HG02981 (cell line): Measurements from ENCODE around the gene PYDC2.
"Not testable (repeated sequence)": the region's sequence is repeated elsewhere in the genome, so short reads cannot be mapped to it uniquely, and the experiment has no call there.

Source experiments
- ATAC-seq: cut with Tn5 transposase; IDR thresholded peaks from one replicate; pipeline ENCODE4 v1.9.1; 2021; ENCODE audit warnings: mild to moderate bottlenecking, moderate library complexity; ENCODE audit not compliant: unreplicated experiment

The PYDC2 gene

DNA sequence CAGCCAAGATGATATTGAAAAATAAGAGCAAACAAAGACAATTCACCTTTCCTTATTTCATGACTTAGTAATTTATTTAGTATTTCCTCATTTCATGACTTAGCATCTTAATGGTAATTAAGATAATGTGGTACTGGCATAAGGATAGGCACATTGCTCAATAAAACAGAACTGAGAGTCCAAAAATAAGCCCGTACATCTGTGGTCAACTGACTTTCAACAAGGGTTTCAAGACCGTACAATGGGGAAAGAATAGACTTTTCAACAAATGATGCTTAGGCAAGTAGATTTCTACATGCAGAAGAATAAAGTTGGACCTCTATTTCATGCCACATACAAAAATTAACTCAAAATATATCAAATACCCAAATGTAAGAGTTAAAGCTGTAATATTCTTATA is 603 bp upstream of the PYDC2 start:
- ATAC-seq: no peak

DNA sequence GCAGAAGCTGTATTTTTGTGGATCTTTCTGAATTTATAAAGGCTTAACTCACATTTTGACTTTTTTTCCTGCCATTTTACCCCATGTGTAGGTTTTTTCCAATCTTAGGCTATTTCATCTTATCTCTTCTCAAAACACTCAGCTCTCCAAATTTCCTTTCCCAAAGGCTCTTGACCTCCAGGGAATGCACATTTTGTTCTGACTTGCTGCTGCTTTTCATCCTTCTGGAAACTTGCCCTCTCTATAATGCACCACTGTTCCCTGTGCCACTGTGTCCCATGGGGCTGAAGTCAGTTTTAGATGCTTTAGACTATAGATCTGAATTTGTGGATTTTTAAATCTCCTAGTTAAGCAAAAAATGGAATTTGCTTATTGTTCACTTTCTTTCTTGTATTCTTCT is 9.1 kb downstream of the PYDC2 start:
- no peak for ATAC-seq

DNA sequence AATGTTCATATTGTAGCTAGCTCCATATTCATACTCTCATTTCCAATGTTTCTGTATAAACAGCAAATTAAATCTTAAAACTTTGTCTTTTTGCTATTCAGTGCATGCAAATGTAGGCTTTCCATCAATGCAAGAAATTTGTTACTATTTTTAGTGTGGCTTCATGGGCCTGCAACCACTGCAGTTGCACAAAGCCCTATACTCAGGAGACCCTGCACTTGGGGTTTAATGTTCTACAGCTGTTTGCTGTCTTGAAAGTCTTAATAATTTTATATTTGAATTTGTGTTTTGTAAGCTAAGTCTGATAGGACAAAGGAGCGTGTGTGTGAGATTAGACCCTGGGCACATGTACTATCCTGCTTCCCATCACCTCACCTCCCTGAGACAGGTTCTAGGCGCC is 9.6 kb downstream of the PYDC2 start:
- no peak for ATAC-seq

GRCh38 chr3:191473661-191474198 is 12.8 kb downstream of the PYDC2 start:
- ATAC-seq: no peak

DNA sequence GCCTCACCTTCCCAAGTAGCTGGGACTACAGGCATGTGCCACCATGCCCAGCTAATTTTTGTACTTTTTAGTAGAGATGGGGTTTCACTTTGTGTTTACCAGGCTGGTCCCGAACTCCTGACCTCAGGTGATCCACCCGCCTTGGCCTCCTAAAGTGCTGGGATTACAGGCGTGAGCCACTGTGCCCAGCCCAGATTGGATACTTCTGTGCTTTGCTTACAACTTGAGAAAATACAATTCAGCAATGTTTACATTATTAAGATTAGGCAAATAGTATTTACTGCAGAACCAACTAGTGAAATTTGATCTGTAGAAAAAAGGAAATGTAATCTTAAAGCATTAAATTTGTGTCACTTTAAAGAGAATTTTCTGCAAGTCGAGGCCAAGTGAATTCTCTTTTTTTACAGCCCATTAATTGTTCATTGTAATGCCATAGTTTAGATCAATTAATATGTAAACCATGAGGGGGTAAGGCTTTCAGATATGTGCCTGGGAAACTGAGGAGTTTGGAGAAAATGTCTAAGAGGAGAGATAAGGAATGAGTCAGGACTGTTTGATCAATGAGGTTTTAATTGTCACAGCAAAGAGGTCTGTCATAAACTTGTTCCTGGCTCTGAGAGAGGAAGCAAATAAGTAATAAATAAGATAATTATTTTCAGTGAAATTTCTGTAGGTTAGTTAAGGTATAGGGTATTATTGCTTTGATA is 15.3 kb downstream of the PYDC2 start:
- no peak for ATAC-seq

DNA sequence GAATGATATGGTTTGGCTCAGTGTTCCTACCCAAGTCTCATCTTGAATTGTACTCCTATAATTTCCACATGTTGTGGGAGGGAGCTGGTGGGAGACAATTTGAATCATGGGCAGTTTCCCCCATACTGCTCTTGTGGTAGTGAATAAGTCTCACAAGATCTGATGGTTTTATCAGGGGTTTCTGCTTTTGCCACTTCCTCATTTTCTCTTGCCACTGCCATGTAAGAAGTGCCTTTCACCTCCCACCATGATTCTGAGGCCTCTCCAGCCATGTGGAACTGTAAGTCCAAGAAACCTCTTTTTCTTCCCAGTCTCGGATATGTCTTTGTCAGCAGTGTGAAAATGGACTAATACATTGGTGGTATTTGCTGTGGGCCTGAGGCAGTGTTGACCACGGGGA is 23.0 kb downstream of the PYDC2 start:
- not testable (repeated sequence) for ATAC-seq

GRCh38 chr3:191484461-191484860 is 23.5 kb downstream of the PYDC2 start:
- ATAC-seq: no peak

DNA sequence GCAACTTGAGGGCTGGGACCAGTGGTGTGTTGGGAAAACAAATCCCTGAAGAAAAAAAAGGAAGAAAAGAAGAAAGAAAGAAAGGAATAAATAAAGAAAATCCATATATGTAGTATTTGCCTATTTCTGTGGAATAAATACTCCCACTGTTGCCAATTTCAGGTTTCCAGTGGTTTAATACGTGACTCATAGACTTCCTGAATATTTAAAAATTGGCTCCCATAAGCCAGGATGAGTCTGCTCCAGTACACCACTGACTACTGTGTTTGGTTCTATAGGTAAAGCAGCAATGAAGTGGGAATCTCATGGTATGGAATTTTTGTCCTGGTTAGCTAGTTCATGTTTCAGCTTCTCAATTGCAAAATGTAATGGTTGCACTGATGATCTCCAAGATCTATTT is 31.6 kb downstream of the PYDC2 start:
- ATAC-seq: no peak

GRCh38 chr3:191493336-191493735 is 32.4 kb downstream of the PYDC2 start:
- ATAC-seq: no peak

- no peak for ATAC-seq
Measured at GRCh38 chr3:191499307-191500080, 38.5 kb downstream of the PYDC2 start.

- no peak for ATAC-seq
Measured at GRCh38 chr3:191500892-191501291, 39.9 kb downstream of the PYDC2 start.

DNA sequence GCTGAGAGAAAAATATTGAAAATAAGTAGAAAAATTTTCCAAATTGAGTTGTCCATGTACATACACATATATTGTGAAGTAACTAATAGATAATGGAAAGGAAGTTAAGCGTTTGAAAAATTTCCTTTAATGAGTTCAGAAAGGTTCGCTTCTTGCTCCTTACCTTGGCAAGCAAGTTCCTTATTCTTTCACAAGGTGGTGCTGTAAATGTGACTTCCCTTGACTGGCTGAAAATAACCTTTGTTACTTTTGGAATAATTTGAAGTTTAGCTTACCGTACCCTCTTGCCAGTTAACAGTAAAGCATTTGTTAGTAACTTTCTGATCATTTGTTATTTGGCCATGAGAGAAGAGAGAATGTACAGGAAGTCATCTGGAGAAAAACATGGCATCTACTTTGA is 41.6 kb downstream of the PYDC2 start:
- ATAC-seq: no peak

- ATAC-seq: no peak
Measured at GRCh38 chr3:191509078-191509477, 48.1 kb downstream of the PYDC2 start.
